Skin of body (tissue), 2 donors: ENCODE results near the gene ZNF536. TPM values are rescaled to one million over a fixed set of nuclear protein-coding genes. Genes with fewer than 3 reads are reported as not detected.
"Not testable (repeated sequence)": the region's sequence is repeated elsewhere in the genome, so short reads cannot be mapped to it uniquely, and the experiment has no call there.

Experiments
- DNase-seq: peaks from one replicate; lab custom pipeline; 2025; lab: John Stamatoyannopoulos, UW
- total RNA-seq: library from RNA; depleted of rRNA; stranded (reverse); fragments of >200 nt; gene quantifications from one replicate; pipeline ENCODE4 v1.2.3, GENCODE V29; 2014

Gene ZNF536
- total RNA-seq, 1 donor from 2014 or later: 8.9 TPM

DNA sequence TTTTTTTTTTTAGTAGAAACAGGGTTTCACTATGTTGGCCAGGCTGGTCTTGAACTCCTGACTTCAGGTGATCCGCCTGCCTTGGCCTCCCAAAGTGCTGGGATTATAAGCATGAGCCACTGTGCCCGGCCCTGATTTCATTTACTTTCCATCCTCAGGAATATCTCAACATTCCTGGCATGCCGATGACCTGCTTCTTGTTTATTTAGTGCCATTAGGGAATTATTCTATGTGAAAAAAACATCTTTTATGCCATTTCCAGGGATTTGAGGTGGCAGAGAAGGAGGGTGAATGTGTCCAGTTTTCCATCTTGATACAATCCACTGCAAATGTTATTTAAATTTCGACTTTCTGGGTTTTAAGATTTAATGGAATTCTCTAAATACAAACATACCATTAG lies 45.0 kb downstream of the ZNF536 start:
- not testable (repeated sequence) for DNase-seq

DNA sequence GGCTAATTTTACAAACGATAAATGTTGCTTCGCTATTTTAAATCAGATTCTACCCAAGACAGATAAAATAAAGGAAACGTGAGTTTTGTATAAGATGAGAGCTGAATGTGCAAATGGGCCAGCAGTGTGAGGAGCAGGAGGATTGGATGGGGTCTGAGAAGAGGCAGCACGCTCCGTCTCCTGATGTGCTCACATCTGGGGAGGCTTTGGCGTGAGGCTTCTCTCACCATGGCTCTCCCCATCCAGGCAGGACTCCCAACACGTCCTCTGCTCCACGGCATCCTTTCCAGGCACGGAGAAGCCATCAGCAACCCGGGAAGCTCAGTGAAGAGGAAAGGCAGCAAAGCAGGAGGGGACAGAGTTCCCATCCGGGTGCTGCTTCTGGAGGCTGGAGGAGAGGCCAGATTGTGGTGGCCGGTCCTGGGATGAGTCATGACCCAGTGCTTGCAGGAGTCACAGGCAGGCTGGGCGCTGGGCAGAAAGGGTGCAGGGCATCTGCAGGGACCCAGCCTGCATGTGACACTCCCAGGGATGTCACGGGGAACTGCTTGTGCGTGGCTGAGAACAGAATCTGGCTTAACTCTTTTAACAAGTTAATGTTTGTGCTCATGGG lies 47.5 kb downstream of the ZNF536 start:
- no peak for DNase-seq

DNA sequence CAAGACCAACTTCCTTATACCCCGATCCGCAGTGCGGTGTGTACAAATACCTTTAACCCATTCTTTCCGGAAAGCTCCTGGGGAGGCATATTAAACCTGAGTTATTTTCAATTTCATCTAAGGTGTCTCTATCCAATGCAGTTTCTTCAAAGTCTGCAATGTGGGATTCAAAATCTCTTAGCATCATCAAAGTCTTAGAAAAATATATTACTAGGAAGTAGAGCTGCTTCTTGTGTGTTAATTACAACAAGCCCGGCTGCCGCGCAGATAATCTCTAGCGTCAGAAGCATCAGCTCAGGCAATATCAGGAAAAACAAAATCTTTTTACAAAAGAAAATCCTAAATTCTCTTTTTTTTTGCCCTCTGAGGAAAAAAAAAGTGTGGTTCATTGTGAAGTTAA lies 48.1 kb downstream of the ZNF536 start:
- no peak for DNase-seq

- no peak for DNase-seq
These were observed 48.7 kb downstream of the ZNF536 start for GRCh38 chr19:30420881-30421280.

DNA sequence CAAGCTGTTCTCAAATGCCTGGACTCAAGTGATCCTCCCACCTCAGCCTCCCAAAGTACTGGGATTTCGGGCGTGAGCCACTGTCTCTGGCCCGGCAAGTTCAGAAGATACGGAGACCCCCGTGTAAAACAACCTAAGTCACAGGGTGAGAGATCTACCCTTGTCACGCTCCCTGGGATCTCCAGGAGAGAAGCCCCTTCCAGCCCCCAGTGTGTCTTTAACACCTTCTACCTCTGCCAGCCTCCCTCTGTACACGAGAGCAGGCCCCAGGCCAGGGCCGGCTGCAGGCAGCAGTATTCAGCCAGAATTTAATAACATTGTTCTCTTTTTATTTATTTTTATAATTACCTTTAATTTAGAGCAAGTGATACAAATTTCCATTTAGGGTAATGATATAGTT lies 49.4 kb downstream of the ZNF536 start:
- DNase-seq: no peak

- DNase-seq: no peak
These were observed 51.3 kb downstream of the ZNF536 start for GRCh38 chr19:30423481-30423880.

- DNase-seq: no peak
These were observed 54.0 kb downstream of the ZNF536 start for GRCh38 chr19:30425885-30426838.

DNA sequence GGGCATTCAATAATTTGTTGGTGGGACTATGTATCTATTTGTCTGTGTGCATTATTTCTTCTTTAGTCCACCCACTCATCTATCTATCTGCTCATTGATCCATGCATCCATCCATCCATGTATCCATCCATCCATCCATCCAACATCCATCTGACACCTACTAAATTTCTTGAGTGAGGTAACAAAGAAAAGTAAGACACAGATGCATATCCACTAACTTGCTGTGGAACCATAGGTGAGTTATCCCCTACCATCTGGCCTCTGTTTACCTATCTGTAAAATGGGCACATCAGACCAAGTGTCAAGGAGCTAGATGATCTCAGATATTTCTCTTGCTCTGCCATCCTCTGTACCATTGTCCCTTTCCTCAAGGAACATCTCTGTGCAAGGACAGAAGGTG lies 54.7 kb downstream of the ZNF536 start:
- no peak for DNase-seq

GRCh38 chr19:30428092-30428680 lies 56.0 kb downstream of the ZNF536 start:
- DNase-seq: no peak

DNA sequence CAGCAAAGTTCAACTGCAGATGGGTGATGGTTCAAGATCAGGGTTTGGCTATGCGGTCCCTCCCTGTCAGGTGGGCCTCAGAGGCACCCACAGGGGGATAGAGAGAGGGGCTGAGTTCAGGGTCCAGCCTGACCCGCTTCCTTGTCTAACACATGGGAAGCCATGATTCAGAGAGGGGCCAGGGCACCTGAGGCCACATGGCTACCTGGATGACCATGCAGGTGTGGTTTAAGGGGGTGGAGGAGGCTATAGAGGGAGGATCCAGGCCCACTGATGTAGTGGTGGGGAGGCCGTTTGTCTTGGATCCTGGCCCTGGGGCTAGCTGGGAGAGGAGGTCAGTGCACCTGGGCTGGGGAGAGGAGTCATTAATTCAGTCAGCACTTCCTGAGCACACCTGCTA lies 56.7 kb downstream of the ZNF536 start:
- DNase-seq: no peak

GRCh38 chr19:30430206-30430734 lies 58.1 kb downstream of the ZNF536 start:
- DNase-seq: no peak

GRCh38 chr19:30431591-30431990 lies 59.4 kb downstream of the ZNF536 start:
- no peak for DNase-seq

- no peak for DNase-seq
These were observed 62.8 kb downstream of the ZNF536 start for GRCh38 chr19:30434797-30435594.

- no peak for DNase-seq
These were observed 65.7 kb downstream of the ZNF536 start for GRCh38 chr19:30437869-30438268.

GRCh38 chr19:30439310-30439709 lies 67.1 kb downstream of the ZNF536 start:
- DNase-seq: no peak

- no peak for DNase-seq
These were observed 68.8 kb downstream of the ZNF536 start for GRCh38 chr19:30441011-30441410.

DNA sequence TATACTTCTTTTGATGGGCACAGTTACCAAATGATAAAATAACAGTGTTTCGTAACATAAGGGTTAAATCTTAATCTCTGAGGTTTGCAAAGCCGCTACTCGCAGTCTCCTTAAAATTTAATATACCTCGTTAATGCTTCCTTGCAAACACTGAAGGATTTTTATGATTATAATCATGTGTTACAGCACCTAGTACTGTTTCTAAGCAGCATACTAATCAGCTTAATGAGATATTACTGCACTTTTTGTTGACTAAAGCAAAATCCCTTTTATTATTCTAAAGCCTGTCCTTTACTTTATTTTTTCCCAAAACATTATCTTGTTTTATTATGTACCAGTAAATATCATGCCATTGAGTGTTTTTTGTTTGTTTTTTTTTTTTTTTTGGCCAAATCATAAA lies 70.5 kb downstream of the ZNF536 start:
- no peak for DNase-seq

GRCh38 chr19:30443531-30444252 lies 71.5 kb downstream of the ZNF536 start:
- no peak for DNase-seq

DNA sequence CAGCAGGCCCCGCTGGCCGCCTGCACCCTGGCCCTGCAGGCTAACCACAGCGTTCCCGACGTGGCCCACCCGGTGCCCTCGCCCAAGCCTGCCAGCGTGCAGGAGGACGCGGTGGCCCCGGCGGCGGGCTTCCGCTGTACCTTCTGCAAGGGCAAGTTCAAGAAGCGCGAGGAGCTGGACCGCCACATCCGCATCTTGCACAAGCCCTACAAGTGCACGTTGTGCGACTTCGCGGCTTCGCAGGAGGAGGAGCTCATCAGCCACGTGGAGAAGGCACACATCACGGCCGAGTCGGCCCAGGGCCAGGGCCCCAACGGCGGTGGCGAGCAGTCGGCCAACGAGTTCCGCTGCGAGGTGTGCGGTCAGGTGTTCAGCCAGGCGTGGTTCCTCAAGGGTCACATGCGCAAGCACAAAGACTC lies 72.1 kb downstream of the ZNF536 start:
- no peak for DNase-seq

DNA sequence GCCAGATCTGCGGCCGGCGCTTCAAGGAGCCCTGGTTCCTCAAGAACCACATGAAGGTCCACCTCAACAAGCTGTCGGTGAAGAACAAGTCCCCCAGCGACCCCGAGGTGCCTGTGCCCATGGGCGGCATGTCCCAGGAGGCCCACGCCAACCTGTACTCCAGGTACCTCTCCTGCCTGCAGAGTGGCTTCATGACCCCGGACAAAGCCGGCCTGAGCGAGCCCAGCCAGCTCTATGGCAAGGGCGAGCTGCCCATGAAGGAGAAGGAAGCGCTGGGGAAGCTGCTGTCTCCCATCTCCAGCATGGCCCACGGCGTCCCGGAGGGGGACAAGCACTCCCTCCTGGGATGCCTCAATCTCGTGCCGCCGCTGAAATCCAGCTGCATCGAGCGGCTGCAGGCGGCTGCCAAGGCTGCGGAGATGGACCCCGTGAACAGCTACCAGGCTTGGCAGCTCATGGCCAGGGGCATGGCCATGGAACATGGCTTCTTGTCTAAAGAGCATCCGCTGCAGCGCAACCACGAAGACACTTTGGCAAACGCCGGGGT lies 72.6 kb downstream of the ZNF536 start:
- DNase-seq: no peak
